Measurements from ENCODE around the gene CIDEC. TPM values are rescaled to one million over a fixed set of nuclear protein-coding genes. Genes with fewer than 3 reads are reported as not detected.
A peak's percentile ranks its signal among the peaks of the same experiment; 100 is the strongest.
"Not testable (repeated sequence)": the region's sequence is repeated elsewhere in the genome, so short reads cannot be mapped to it uniquely, and the experiment has no call there.

Gene CIDEC
- polyA plus RNA-seq, 1 donor: 35.6 TPM

DNA sequence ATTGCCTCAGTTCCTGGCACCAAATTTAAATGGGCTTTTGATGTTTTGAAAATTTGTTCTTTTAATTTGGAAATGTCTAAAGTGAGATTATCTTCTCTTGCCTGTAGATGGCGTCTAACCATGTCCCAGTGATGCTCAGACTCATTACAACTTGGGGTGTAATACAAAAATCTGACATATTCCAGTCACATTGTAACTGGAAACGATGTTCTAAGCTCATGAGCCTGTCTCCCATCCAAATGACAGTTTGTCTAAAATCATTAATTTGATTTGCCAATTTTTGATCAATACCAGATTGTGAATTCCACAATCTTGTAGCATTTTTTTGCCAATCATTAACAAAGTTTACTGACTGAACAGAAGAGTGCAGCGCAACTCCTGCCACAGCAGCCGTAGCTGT, 31.2 kb downstream of the CIDEC start:
- no CpG with 5 or more reads among the region's 4 CpGs for WGBS (ENCODE audit: insufficient coverage, low lambda C conversion rate)
- not testable (repeated sequence) for H3K4me3 ChIP-seq (ENCODE audit: low read length); H3K36me3 ChIP-seq (ENCODE audit: control insufficient read depth, insufficient read depth, low read length); H3K27ac ChIP-seq (ENCODE audit: low read length); H3K27me3 ChIP-seq (ENCODE audit: control insufficient read depth, insufficient read depth, low read length); DNase-seq; H3K9me3 ChIP-seq (ENCODE audit: control insufficient read depth, low read depth, low read length); H3K4me1 ChIP-seq (ENCODE audit: control insufficient read depth, insufficient read depth, low read length)

DNA sequence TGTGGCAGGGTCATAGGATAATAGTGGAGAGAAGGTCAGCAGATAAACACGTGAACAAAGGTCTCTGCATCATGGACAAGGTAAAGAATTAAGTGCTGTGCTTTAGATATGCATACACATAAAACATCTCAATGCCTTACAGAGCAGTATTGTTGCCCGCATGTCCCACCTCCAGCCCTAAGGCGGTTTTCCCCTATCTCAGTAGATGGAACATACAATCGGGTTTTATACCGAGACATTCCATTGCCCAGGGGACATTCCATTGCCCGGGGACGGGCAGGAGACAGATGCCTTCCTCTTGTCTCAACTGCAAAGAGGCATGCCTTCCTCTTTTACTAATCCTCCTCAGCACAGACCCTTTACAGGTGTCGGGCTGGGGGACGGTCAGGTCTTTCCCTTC, 32.2 kb downstream of the CIDEC start:
- not testable (repeated sequence) for H3K4me3 ChIP-seq (ENCODE audit: low read length); DNase-seq; H3K36me3 ChIP-seq (ENCODE audit: control insufficient read depth, insufficient read depth, low read length); H3K27me3 ChIP-seq (ENCODE audit: control insufficient read depth, insufficient read depth, low read length); H3K9me3 ChIP-seq (ENCODE audit: control insufficient read depth, low read depth, low read length); H3K27ac ChIP-seq (ENCODE audit: low read length); H3K4me1 ChIP-seq (ENCODE audit: control insufficient read depth, insufficient read depth, low read length)
- WGBS (ENCODE audit: insufficient coverage, low lambda C conversion rate): no CpG with 5 or more reads among the region's 9 CpGs

DNA sequence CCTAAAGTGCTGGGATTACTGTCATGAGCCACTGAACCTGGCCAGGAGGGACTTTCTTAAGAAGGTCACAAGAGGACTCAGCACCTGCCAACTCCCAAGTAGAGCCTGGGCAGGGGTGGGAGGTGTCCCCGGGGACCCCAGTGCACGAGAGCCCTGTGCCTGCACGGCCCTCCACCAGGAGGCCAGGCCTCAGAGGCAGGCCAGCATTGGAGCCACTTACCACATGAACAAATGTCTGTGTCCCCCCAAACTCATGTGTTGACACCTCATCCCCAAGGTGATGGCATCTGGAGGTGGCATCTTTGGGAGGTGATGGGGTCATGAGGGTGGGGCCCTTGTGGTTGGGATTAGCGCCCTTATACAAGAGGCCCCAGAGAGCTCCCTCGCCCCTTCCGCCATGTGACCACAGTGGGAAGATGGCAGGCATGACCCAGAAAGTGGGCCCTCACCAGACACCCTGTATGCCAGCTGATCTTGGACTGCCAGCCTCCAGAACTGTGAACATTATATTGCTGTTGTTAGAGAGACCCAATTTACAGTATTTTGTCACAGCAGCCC, 33.0 kb downstream of the CIDEC start:
- Histone ChIP-seq H3K27ac (ENCODE audit: low read length) (no peak overlapping the region), H3K9me3 (ENCODE audit: control insufficient read depth, low read depth, low read length) (peaks cover 2% of the 10 kb centered on the region), H3K27me3 (ENCODE audit: control insufficient read depth, insufficient read depth, low read length) (no peaks in the 10 kb centered on the region), H3K4me3 (ENCODE audit: low read length) (no peak overlapping the region), H3K36me3 (ENCODE audit: control insufficient read depth, insufficient read depth, low read length) (peaks cover 3% of the 10 kb centered on the region), H3K4me1 (ENCODE audit: control insufficient read depth, insufficient read depth, low read length) (peaks cover 7% of the 10 kb centered on the region)
- no peak for DNase-seq
- no CpG with 5 or more reads among the region's 6 CpGs for WGBS (ENCODE audit: insufficient coverage, low lambda C conversion rate)

DNA sequence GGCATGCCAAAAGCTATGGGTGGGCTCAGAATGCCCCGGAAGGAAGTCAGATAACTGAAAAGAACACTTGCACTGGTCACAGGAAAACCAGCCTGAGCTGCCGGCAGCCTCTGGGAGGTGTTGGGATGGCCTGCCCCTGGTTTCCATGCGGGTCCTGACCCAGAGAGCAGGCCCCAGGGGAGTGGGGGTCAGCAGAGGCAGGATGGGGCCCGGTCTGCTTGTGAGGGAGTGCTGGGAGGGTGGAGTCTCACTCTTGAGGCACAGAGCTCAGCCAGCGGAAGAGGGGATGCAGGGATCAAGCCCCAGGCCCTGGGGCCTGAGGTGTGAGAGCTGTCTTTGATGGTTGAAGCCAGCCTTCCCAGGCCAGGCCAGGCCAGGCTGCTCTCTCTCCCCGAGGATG, 33.8 kb downstream of the CIDEC start:
- peaks cover 11% of the 10 kb centered on the region for H3K36me3 ChIP-seq (ENCODE audit: control insufficient read depth, insufficient read depth, low read length)
- H3K27ac ChIP-seq (ENCODE audit: low read length): no peak overlapping the region
- H3K27me3 ChIP-seq (ENCODE audit: control insufficient read depth, insufficient read depth, low read length): no peaks in the 10 kb centered on the region
- peaks cover 7% of the 10 kb centered on the region for H3K4me1 ChIP-seq (ENCODE audit: control insufficient read depth, insufficient read depth, low read length)
- H3K4me3 ChIP-seq (ENCODE audit: low read length): no peak overlapping the region
- WGBS (ENCODE audit: insufficient coverage, low lambda C conversion rate): no CpG with 5 or more reads among the region's 6 CpGs
- peaks cover 2% of the 10 kb centered on the region for H3K9me3 ChIP-seq (ENCODE audit: control insufficient read depth, low read depth, low read length)
- no peak for DNase-seq

DNA sequence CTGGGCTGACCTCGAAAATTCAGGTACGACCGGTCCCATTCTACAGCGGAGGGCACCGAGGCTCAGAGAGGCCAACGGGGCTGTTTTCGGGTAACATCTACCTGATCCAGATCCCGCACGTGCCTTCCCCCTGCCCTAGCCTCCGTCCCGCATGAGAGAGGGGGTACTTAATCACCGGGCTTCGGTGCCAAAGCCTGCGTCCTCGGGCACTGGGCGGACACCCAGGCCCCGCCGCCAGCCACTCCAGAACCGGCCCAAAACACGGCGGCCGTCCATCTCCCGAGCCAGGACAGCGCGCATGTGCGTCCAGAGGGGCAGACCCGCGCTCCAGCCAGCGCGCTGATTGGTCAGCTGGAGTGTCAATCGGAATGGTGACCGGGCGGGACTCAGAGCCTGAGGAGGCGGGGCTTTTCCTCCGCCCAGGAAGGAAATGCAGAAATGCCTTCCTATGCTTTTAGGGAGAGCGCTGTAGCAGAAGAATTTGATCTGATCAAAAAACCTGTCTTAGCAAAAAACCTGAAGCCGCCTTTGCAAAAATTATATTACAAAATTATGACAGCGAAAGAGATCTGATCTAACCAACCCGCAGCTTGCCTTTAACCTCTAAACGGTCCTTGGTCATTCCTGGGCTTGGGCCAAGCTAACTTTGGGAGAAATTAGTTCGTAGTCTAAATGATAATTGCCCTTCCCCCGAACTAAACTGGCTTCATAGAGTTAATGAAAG, 36.2 kb downstream of the CIDEC start, which contains the start of gene RPUSD3:
Gene RPUSD3, minus strand, starts transcription at position 294 of the 724 bp plus-strand sequence. Its CDS starts 18 bp downstream, at position 276.
- Histone ChIP-seq H3K27me3 (ENCODE audit: control insufficient read depth, insufficient read depth, low read length) (no peaks in the 10 kb centered on the region), H3K4me1 (ENCODE audit: control insufficient read depth, insufficient read depth, low read length) (peaks cover 7% of the 10 kb centered on the region), H3K4me3 (ENCODE audit: low read length) (peak within 1 kb of the TSS; percentile 89), H3K27ac (ENCODE audit: low read length) (peak within 1 kb of the TSS; percentile 55), H3K36me3 (ENCODE audit: control insufficient read depth, insufficient read depth, low read length) (peaks cover 30% of the 10 kb centered on the region), H3K9me3 (ENCODE audit: control insufficient read depth, low read depth, low read length) (peaks cover 2% of the 10 kb centered on the region)
- DNase-seq: peak; percentile 94 to 95
- 0% methylated on average over 1 of the region's 42 CpGs for WGBS (ENCODE audit: insufficient coverage, low lambda C conversion rate)

DNA sequence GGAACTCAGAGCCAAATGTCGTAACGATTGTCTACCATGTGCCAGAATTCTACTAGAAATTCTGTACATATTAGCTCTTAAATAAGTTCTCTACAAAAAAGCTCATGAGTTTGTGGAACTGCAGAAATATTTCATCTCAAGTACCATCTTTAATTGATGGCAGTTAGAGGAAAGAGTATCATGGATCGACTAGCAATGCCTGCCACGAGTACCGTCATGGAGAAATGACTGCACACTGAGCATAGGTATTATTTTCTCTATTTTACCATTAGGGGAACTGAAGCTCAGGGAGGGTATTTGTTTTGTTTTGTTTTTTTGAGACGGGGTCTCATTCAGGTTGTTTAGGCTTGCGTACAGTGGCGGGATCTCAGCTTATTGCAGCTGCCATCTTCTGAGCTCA, 39.0 kb downstream of the CIDEC start:
- WGBS (ENCODE audit: insufficient coverage, low lambda C conversion rate): 100% methylated on average over 2 of the region's 8 CpGs
- no peak overlapping the region for H3K4me3 ChIP-seq (ENCODE audit: low read length)
- no peak overlapping the region for H3K27ac ChIP-seq (ENCODE audit: low read length)
- no peaks in the 10 kb centered on the region for H3K9me3 ChIP-seq (ENCODE audit: control insufficient read depth, low read depth, low read length)
- peaks cover 42% of the 10 kb centered on the region for H3K36me3 ChIP-seq (ENCODE audit: control insufficient read depth, insufficient read depth, low read length)
- no peak for DNase-seq
- no peaks in the 10 kb centered on the region for H3K27me3 ChIP-seq (ENCODE audit: control insufficient read depth, insufficient read depth, low read length)
- H3K4me1 ChIP-seq (ENCODE audit: control insufficient read depth, insufficient read depth, low read length): peaks cover 7% of the 10 kb centered on the region

DNA sequence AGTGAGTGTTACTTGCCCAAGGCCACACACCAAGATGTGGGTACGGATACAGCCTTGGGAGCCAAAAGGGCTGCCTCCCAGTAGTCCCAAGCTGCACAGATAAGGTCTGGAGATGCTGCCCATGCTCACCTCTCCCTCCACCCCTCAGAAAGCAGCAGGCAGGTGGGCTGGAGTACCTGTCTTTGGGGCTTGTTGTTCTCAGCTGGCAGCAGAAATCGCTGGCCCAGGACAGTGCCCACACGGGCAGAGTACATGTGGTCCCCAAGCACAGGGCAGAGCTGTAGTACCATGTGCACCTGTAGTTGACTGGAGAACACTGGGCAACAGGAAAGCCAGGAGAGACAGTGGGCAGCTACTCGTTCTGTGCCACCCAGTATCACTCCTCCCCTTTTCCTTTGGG, 41.2 kb downstream of the CIDEC start:
- WGBS (ENCODE audit: insufficient coverage, low lambda C conversion rate): no CpG with 5 or more reads among the region's 4 CpGs
- no peaks in the 10 kb centered on the region for H3K27me3 ChIP-seq (ENCODE audit: control insufficient read depth, insufficient read depth, low read length)
- no peak overlapping the region for H3K4me3 ChIP-seq (ENCODE audit: low read length)
- no peak overlapping the region for H3K27ac ChIP-seq (ENCODE audit: low read length)
- DNase-seq: no peak
- no peaks in the 10 kb centered on the region for H3K9me3 ChIP-seq (ENCODE audit: control insufficient read depth, low read depth, low read length)
- peaks cover 62% of the 10 kb centered on the region for H3K36me3 ChIP-seq (ENCODE audit: control insufficient read depth, insufficient read depth, low read length)
- peaks cover 4% of the 10 kb centered on the region for H3K4me1 ChIP-seq (ENCODE audit: control insufficient read depth, insufficient read depth, low read length)

DNA sequence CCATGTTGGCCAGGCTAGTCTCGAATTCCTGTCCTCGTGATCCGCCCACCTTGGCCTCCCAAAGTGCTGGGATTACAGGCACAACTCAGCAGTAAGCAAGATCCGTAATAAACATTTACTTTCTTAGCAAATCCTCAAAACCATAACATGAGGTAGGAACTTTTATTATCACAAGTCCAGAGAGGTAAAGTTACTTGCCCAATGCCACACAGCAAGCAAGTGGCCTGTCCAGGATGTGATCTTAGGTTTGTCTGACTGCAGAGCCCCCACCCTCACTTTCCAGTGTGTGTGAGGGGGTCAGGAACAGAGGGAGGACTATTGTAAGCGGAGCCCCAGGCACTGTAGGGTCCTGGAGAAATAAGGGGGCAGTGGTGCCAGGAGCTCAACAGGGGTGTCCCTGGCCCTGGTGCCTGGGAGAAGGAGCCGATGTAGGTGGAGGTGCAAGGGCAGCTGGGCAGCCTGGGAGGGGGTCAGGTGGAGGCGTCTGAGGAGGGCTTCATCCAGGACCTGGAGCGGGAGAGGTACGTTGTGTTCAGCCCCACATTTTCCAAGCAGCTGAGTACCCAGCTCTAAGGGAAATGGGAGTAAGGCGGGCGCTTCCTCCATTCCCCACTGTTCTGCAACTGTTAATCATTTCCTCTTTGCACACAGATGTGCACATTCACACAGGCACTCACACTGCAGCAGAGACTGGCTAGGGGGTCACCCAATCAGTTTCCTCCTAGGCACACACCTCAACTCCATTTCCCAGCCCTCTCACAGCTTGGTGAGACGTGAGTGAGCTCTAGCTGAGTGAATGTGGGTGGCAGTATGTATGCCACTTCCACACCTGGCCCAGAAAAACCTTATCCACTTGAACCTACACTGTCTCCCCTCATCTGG, 42.1 kb downstream of the CIDEC start:
- Histone ChIP-seq H3K4me3 (ENCODE audit: low read length) (no peak overlapping the region), H3K27me3 (ENCODE audit: control insufficient read depth, insufficient read depth, low read length) (no peaks in the 10 kb centered on the region), H3K4me1 (ENCODE audit: control insufficient read depth, insufficient read depth, low read length) (peaks cover 4% of the 10 kb centered on the region), H3K27ac (ENCODE audit: low read length) (no peak overlapping the region), H3K9me3 (ENCODE audit: control insufficient read depth, low read depth, low read length) (no peaks in the 10 kb centered on the region), H3K36me3 (ENCODE audit: control insufficient read depth, insufficient read depth, low read length) (peaks cover 70% of the 10 kb centered on the region)
- no peak for DNase-seq
- no CpG with 5 or more reads among the region's 12 CpGs for WGBS (ENCODE audit: insufficient coverage, low lambda C conversion rate)

DNA sequence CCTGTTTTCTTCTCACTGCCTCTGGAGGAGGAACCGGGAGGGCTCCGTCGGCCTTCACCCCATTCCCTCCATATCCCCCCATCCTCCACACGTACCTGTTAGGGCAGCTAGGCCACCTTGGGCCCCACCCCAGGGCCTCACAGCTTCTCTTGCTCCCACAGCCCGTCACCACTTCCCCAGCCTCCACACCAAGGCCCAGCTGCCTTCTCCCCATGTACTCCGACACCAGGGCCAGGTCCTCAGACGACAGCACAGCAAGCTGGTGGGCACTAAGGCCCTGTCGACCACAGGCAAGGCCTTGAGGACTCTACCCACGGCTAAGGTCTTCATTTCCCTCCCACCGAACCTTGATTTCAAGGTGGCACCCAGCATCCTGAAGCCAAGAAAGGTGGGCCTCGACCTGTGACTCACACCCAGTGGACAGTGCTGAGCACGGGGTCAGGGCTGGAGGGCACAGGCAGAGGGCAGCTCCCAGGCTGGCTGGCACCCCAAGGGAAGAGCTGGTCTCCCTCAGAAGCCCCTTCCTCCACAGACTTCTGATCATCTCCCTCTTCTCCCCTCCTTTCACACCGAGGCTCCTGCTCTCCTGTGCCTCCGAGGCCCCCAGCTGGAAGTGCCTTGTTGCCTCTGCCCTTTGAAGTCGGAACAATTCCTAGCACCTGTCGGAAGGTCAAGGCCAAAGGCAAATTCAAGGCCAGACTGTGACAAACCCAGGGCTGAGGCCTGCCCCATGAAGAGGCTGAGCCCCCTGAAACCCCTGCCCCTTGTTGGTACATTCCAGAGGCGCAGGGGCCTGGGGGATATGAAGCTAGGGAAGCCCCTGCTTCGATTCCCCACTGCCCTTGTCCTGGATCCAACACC, 45.3 kb downstream of the CIDEC start:
- no CpG with 5 or more reads among the region's 18 CpGs for WGBS (ENCODE audit: insufficient coverage, low lambda C conversion rate)
- no peak overlapping the region for H3K27ac ChIP-seq (ENCODE audit: low read length)
- no peaks in the 10 kb centered on the region for H3K27me3 ChIP-seq (ENCODE audit: control insufficient read depth, insufficient read depth, low read length)
- no peak overlapping the region for H3K4me3 ChIP-seq (ENCODE audit: low read length)
- no peaks in the 10 kb centered on the region for H3K4me1 ChIP-seq (ENCODE audit: control insufficient read depth, insufficient read depth, low read length)
- H3K9me3 ChIP-seq (ENCODE audit: control insufficient read depth, low read depth, low read length): no peaks in the 10 kb centered on the region
- no peak for DNase-seq
- peaks cover 59% of the 10 kb centered on the region for H3K36me3 ChIP-seq (ENCODE audit: control insufficient read depth, insufficient read depth, low read length)

DNA sequence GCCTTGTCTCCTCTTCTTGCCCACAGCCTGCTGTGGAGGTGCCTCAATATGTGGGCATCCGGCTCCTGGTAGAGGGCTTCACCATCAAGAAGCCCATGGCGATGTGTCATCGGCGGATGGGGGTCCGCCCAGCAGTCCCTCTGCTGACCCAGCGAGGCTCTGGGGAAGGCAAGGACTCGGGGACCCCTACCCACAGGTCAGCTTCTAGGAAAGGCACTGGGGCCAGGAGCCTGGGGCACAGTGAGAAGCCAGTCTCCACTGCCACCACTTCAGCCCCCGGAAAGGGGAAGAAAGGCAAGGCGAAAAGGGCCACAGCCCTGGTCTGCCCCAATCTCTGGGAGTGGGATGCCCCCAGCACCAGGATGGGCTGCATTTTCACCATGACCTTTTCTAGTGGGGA, 47.0 kb downstream of the CIDEC start:
- no peaks in the 10 kb centered on the region for H3K27me3 ChIP-seq (ENCODE audit: control insufficient read depth, insufficient read depth, low read length)
- DNase-seq: no peak
- no peaks in the 10 kb centered on the region for H3K4me1 ChIP-seq (ENCODE audit: control insufficient read depth, insufficient read depth, low read length)
- WGBS (ENCODE audit: insufficient coverage, low lambda C conversion rate): no CpG with 5 or more reads among the region's 9 CpGs
- H3K4me3 ChIP-seq (ENCODE audit: low read length): no peak overlapping the region
- no peak overlapping the region for H3K27ac ChIP-seq (ENCODE audit: low read length)
- H3K36me3 ChIP-seq (ENCODE audit: control insufficient read depth, insufficient read depth, low read length): peaks cover 57% of the 10 kb centered on the region
- no peaks in the 10 kb centered on the region for H3K9me3 ChIP-seq (ENCODE audit: control insufficient read depth, low read depth, low read length)

Measured in large intestine (tissue), 3 donors.